Endometrial microvascular endothelial cells (primary cell): ENCODE results near the gene HIRA. TPM values are rescaled to one million over a fixed set of nuclear protein-coding genes. Genes with fewer than 3 reads are reported as not detected.

ENCODE experiments used
- in situ Hi-C: cut with HindIII; loops from 2 replicates; pipeline ENCODE4 v1.10.0; 2017; ENCODE audit warnings: low sequenced_read_pairs, low pct_unique_long_range_greater_than_20kb; ENCODE audit errors: inconsistent ontology term
- total RNA-seq: library from RNA; depleted of rRNA; stranded (reverse); fragments of >200 nt; gene quantifications from one replicate; pipeline ENCODE4 v1.2.3, GENCODE V29; 2015; ENCODE audit errors: inconsistent ontology term

Gene HIRA
- total RNA-seq, 1 donor from 2014 or later, result 18.4 TPM

DNA sequence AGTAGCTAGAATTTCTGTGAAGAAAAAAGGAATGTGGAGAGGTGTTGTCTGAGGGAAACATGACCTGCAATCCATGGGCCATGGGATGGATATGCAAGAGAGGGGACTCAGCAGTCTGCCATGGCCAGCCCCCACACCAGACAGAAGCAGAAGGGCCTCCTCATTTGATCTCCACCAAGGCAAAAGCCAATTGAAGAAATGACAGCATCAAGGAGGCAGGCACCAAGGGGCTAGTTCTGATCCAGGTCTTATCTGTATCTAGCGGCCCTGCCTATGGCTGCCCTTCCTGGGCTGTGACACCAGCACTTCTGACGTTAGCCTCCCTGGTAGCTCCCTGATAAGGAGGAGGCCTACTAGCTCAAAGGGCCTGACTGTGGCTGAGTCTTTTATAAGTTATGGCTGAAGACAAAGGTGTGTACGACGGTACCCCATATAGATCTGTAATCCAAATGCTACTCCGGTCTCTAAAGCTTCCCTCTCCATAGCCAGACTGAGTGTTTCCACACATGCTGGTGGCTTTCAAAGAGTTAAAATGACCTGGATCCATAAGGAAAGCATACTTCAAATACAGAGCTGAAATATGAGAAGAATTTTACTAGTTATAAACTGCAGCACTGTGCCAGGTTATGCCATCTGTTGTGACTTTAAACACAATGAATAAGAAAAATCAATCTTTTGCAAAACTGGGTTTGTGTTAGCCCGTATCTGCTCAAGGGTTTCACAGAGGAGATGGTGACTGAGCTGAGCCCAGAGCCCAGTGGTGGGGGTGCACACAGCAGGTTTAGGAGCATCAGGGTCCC, 34.4 kb downstream of the HIRA start:
- in situ Hi-C loops, result no loop called here

DNA sequence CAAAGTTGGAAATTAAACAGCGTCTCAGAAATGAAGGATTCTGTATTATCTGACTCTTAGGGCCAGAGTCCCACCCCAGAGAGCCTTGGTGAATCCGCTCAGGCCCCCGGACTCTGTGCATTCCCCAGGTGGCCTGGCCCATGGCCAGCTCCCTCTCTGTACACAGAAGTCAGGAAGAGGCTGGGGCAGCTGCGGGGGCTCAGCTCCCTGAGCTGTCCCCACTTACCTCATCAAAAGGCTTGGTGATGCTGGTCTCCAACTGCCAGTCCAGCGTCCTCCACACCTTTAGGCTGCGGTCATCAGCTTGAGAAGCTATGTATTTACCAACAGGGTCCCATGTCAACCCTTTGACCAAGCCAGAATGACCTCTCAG, 35.0 kb downstream of the HIRA start:
- in situ Hi-C loops, result no loop called here

DNA sequence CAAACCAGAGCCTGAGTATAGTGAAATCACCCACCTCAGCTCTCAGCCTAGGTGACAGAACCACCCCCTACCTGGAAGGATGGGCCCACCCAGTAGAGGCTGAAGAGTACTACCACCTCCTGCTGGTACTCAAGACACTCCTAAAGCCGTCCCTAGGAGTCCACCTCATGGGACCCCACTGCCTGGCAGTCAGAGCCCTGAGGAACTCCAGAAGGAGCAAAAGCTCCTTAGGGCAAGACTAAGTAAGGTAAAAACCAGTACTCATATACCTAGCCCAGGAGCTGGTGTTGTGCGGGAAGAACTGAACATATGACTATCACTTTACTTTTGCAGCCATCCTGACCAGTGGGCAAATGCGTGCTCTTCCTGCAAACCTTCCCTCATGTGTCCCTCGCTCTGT, 36.3 kb downstream of the HIRA start:
- in situ Hi-C loops, result no loop called here

DNA sequence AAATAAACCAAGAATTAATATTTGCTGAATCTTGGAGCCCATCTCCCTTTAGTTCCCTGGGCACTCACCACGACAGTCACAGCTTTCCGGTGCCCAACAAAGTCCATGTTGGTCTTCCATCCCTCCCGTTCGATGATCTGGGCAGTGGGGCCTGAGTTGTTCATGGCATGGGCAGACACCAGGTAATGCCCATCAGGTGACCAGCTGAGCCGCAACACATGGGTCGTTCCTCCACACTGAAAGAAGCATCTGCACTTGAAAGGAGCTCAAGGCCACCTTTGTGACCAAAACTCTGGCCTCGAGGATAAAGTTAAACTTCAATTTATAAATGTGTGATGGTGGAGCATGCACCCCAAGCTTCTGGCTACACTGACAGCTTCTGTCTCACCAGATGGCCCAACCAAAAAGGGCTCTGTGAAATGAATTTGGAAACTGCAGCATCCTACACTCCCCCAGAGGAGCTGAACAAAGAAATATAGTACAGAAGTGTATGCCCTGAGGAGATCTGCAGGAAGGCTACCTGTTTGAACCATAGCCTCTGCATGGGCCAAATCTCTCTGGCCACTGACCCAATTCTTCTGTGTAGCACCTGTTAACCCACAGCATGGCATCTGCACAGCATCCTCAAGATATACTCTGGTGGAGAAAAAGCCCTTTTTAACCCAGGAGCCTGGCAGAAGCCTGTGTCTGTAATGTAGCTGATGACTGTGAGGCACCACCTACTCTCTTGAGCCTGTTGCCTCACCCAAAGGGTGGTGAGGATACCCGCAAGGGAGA, 37.1 kb downstream of the HIRA start:
- in situ Hi-C loops, result no loop called here

DNA sequence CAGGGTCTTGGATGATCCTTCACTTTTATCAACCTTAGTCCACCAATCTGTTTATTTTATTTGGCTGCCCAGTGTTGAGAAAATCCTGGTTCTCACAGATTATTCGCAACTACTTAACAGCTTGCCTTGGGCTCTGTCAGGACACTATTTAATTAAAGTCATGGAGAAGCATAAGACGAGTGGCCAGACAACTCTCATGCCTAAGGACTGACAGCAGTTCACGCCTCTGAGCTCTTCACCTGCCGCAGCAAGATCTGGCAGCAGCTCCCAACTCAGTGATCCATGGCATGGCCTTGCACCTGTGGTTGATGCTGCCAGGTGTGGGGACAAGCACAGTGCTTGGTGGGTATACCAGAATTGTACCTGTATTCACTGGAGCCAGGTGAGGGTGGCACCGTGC, 37.8 kb downstream of the HIRA start:
- in situ Hi-C loops, result no loop called here

DNA sequence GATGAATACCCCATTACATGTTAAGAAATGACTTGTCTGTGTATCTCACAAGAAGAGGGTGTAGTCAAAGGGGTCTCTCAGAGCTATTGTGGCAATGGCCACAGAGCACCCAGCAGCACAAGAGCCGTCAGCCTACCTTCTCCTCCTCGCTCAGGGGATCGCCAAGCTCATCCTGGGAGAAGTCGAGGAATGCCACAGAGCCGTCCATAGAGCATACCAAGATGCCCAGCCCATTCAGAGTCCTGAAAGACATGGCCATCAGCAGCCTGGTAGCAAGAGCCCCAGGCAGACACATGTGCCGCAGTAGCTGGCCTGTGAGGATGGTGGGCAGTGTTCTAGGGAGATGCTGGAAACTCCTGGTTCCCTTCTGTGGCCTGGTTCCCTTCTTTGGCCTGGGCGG, 44.0 kb downstream of the HIRA start:
- in situ Hi-C loops, result no loop called here

DNA sequence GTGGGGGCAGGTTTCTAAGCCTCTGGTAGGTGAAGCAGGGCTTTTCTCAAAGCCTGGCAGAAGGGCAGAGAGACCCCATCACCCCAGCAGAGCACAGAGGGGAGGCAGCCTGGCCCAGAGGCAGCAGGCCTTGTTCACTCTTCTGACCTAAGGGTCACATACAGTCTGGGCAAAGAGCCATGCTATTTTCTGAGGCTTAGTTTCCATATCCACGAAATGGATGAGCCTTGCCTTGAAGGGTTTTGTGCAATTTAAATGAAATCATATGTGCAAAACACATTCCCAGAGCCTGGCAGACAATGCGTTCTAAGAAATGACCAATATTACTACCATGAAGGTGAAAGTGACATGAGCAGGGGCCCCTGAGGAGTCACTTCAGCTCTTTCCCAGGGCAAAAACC, 44.5 kb downstream of the HIRA start:
- in situ Hi-C loops, result no loop called here

DNA sequence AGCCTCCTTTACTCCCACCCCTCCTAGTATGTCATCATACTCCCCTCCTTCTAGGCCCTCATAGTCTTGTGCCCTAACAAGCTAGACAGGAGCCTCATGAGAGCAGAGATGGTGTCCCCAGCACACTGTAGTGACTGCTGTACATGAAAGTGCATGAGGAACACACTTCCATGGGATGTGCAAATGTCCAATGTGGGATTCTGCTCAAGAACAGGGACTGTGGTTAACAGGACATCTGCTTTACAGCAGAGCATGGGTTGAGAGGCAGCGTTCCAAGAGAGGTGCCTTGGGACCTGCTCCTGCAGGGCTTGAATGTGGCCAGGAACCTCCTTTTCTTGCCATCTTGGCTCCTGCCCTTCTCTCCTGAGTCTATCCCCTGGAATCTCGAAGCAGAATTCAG, 45.3 kb downstream of the HIRA start:
- in situ Hi-C loops, result no loop called here

DNA sequence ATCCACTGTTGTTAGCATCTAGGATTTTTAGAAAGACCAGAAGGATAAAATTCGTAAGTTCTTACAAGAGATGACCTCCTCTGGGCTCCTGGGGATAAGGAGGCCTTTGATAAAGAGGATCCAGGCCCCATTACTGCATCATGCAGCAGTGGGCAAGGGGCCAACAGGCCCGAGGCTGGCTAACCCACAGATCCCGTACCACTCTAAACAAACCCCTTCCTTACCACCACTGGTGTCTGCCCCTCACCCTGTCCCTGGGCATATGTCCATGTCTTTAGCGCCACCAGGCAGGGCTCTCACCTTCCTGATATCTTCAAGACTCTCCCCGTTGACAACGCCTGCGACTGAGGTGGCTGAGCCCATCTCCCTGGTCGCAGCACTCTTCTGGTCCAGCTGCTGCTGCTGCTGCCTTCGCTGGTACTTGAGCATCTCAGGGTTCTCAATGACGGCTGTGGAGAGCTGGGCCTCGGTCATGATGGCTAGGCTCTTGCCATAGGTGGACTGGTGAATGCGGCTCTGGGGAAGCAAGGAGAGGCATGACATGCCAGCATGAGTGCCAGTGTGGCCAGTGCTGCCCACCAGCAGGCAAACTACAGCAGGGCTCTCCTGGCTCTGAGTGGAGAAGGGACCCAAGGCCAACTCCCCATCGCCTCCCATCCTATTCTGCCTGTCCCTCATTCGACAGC, 46.2 kb downstream of the HIRA start:
- in situ Hi-C loops, result no loop called here

DNA sequence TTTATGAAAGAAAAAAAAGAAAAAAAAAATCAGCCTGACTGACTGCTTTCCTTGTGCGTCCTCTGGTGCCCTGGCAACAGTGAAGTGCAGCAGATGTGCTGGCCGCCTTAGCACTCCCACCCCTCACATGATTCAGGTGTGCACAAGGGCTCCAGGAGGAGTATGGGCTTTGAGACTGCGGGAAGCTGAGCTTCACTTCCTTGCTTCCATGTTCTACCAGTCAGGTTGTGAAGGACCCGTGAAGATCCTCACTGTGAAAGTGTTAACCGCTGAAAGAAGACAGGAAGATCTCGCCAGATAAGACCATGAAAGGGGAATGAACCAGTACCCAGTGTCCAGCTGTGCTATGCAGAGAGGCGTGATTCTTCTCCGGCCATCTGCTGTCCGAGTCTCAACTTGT, 48.2 kb downstream of the HIRA start:
- in situ Hi-C loops, result no loop called here

DNA sequence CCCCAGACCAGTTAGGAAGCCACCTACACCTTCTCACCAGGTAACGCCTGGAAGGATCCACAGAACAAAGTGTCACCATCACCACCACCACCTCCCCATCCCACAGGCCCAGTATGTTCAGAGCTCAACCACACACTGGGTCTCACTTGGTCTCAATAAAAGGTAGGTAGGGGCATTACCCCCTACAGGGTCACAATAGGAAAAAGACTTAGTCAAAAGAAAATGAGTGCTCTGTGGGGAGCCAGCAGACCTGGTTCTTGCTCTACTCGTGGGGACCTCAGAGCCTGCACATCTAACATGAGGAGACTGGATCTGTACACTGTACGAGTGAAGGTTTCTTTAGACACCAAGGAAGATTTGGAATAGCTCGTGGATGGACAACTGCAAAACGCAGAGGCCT, 49.3 kb downstream of the HIRA start:
- in situ Hi-C loops, result no loop called here

DNA sequence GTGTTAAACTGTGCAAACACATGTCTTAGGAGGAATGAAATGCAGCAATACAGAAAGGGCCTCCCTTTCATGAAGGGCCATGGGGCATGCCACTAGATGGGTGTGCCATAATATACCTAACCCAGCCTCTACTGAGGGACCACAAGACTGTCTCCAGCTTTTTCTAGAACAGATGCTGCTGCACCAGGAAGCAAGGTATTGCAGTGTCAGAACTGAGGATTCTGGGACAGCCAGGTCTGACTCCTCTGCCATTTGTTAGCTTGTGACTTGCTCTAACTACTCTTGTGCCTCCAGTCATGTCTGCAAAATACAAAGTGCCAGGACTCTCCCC, 53.2 kb downstream of the HIRA start:
- in situ Hi-C loops, result no loop called here

DNA sequence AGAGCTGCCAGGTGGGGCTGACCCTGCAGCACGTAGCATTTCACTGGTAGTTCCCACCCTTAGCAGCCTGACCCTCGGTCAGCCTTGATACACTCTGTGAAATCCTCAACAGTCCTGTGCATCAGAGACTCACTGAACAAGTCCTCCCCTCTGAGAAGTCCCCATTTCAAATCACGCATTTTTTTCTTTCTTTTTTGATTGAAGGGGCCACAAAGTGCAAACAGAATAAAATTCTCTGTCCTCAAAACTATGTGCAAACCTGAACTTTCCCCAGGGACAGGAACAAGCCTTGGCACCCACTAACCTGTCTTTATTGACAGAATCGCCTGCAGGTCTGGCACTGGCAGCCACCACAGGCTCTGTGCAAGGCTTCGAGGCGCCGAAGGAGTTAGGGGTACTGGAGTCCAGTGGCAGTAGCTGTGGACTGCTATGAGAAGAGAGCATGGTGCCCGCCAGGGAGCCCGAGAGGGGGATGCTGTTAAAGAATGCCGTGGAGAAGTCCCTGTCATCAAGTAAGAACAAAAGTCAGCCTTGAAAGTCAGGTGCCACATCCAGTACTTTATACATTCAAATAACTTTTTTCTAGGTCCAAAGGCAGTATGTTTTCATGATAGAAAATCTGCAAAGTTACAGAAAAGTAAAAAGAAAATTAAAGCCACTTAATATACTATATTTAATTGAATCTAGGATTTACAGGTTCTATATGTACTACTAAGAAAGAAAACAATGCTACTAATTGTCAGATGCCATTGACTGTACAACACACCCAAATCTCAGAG, 53.8 kb downstream of the HIRA start:
- in situ Hi-C loops, result no loop called here

DNA sequence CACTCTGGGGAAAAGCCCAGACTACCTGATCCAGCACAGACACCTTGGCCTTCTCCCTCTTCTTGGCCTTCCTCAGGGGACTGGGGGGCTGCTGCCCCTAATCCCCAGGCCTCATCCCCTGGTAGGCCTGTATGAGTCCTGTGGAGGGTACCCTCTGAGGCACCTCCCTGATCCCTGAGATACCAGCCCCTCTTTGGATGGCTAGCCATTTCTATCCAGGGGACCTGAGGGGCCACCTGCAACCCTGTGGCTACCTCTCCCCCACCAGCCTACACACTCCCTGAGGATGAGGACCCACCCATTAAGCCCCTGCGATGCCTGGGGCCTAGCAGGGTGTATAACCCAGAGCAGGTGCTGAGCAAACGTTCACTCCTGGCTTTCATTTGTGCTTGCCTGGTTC, 54.6 kb downstream of the HIRA start:
- in situ Hi-C loops, result no loop called here

DNA sequence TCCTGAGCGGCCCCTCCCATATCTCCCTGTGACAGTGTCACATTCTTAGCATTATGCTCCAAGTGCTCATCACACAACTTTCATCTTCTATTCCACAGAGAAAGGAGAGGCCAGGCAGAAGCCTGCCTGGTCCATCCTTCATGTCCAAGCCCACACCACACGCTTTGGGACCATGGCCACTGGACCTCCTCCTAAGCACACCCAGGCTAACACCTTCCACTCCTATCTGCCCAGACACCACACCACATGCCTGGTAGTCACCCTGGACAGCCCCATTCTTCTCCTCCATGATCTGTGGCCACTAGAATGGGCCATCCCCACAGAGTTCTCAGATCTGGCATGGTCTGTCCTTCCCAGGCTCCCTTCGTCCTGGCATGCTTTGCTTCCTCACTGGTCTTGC, 55.3 kb downstream of the HIRA start:
- in situ Hi-C loops, result no loop called here

DNA sequence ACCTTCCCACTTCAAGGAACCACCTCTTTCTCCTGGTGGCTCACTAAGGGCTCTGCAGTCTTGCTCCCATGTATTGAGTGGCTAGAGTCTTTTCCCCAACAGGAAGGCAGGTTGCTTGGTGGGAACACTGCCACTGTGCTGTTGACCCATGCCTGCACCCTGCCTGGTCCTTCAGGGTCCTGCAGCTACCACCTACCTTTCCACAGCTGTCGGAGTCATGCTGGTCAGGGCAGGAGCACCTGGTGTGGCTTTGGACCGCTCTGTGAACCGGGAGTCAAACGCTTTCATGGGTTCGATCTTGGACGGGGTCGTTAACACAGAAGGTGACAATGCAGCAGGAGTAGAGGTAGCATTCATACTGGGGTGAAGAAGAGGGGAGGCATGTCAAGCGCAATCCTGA, 56.1 kb downstream of the HIRA start:
- in situ Hi-C loops, result no loop called here

DNA sequence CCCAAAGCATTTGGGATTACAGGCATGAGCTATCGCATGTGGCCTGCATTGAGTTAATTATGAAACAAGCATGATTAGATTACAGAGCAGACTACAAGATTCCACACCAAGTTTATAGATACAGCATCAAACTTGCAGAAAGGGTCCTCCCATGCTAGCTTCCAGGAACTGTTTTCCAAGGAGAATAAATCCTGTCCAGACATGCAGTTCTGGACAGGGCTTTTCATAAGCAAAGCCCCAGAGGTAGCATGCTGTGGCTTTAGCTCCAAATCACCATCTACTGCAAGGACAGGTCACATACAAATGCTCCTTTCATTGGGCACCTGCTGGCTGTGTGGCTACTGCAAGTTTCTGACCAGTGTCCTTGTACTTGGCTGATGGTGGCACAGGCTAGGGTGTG, 57.1 kb downstream of the HIRA start:
- in situ Hi-C loops, result no loop called here

DNA sequence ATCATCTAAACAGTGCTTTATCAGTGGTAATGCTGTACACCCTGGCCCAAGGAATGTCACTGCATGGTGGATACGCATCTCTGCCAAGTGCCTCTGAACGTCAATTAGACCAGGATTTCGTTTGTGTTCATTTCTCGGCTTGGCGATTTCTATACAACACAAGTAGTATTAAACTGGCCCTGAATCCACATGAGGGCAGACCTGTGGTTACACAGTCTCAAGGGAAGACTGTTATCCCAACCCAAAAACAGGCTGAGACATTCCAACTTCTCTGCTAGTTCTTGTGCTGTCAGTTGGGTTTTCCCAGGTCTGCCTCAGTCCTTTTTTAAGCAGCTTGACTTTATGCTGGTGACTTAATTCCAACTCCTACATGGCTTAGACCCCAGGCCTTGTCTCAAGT, 58.1 kb downstream of the HIRA start:
- in situ Hi-C loops, result no loop called here

DNA sequence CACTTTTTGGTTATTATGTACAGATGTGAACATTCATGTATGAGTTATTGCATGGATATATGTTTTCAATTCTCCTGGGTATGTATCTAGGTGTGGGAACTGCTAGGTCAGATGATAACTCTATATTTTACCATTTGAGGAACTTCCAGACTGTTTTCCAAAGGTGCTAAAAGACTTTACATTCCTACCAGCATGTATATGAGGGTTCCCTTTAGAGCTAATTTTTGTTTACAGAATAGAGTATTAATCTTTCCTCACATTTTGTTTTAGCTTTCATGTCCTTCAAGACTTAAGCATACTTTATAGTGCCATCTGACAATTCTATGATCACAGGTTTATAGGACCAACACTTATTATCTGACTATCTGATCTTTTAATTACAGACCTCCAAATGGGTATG, 59.6 kb downstream of the HIRA start:
- in situ Hi-C loops, result no loop called here
